ENCODE data around the gene HTRA2. TPM values are rescaled to one million over a fixed set of nuclear protein-coding genes. Genes with fewer than 3 reads are reported as not detected.

HTRA2 gene
- total and polyA plus RNA-seq, 2 experiments from 2014 or later: 34.0 to 35.2 TPM

GRCh38 chr2:74499267-74499939 lies 30.3 kb upstream of the HTRA2 start, which contains the start of gene LBX2:
Gene LBX2, minus strand, starts transcription at chr2:74499603. Its CDS starts 66 bp downstream, at chr2:74499537.
- Histone ChIP-seq H3K27ac (no peak within 1 kb of the TSS), H3K9me2 (ENCODE audit: insufficient read depth) (no peaks in the 10 kb centered on the region), H3K4me3 (peak within 1 kb of the TSS; percentile 68), H3K79me2 (ENCODE audit: insufficient read depth) (no peaks in the 10 kb centered on the region), H3K4me2 (ENCODE audit: unreplicated experiment) (peak within 1 kb of the TSS; percentile 96), H3K27me3 (replicated peaks; ENCODE audit: insufficient read depth) (no peaks in the 10 kb centered on the region), H3F3A (ENCODE audit: insufficient read depth) (peaks cover 5% of the 10 kb centered on the region; the same call in 1 of the 2 replicates), H3K36me3 (ENCODE audit: low read depth) (no peaks in the 10 kb centered on the region), H2AFZ (peak within 1 kb of the TSS; percentile 68), H3K4me1 (ENCODE audit: insufficient read depth) (peaks cover 11% of the 10 kb centered on the region), H3K9me3 (ENCODE audit: low read depth) (no peaks in the 10 kb centered on the region), H3K9ac (0 out of 2 replicates have a peak within 1 kb of the TSS, but pooled peaks have one; percentile 4), H4K20me1 (ENCODE audit: insufficient read depth) (no peaks in the 10 kb centered on the region)
- in situ Hi-C loops (cut with MboI): no loop called here
- no peak for TF ChIP-seq EZH2phosphoT487 (IDR thresholded peaks at IDR 0.05; ENCODE audit: insufficient read depth, low read depth)
- peak; percentile 8 for TF ChIP-seq EZH2 (IDR thresholded peaks at IDR 0.05; ENCODE audit: insufficient read depth, poor library complexity, severe bottlenecking)
- 11 to 15% methylated on average over 48 to 65 of the region's 65 CpGs for WGBS, 2 experiments (ENCODE audit: low coverage in 1 of 2, low lambda C conversion rate in 2 of 2, missing lambda C conversion rate in 2 of 2)
- DNase-seq: peak; percentile 63

- Histone ChIP-seq H3K9ac (no peak overlapping the region), H3K36me3 (ENCODE audit: low read depth) (no peaks in the 10 kb centered on the region), H3K4me3 (no peak overlapping the region), H3K9me2 (ENCODE audit: insufficient read depth) (no peaks in the 10 kb centered on the region), H3K4me2 (ENCODE audit: unreplicated experiment) (no peak overlapping the region), H3K4me1 (ENCODE audit: insufficient read depth) (peaks cover 16% of the 10 kb centered on the region), H3K27me3 (replicated peaks; ENCODE audit: insufficient read depth) (no peaks in the 10 kb centered on the region), H3K27ac (no peak overlapping the region), H2AFZ (no peak overlapping the region), H4K20me1 (ENCODE audit: insufficient read depth) (no peaks in the 10 kb centered on the region), H3K79me2 (ENCODE audit: insufficient read depth) (peaks cover 5% of the 10 kb centered on the region; the same call in 1 of the 2 replicates), H3K9me3 (ENCODE audit: low read depth) (no peaks in the 10 kb centered on the region), H3F3A (ENCODE audit: insufficient read depth) (peaks cover 12% of the 10 kb centered on the region)
- no peak for TF ChIP-seq EZH2 (IDR thresholded peaks at IDR 0.05; ENCODE audit: insufficient read depth, poor library complexity, severe bottlenecking)
- TF ChIP-seq EZH2phosphoT487 (IDR thresholded peaks at IDR 0.05; ENCODE audit: insufficient read depth, low read depth): no peak
- DNase-seq: no peak
- WGBS, 2 experiments (ENCODE audit: low coverage in 1 of 2, low lambda C conversion rate in 2 of 2, missing lambda C conversion rate in 2 of 2): 69 to 72% methylated on average over 15 of the region's 15 CpGs
- in situ Hi-C loops (cut with MboI): loop anchor here (5.0 kb wide), 1 partner anchor 87 kb away; no protein-coding TSS in a partner anchor
These were observed 29.7 kb upstream of the HTRA2 start for GRCh38 chr2:74499940-74500577.

GRCh38 chr2:74500578-74500946 lies 29.2 kb upstream of the HTRA2 start:
- peaks cover 10% of the 10 kb centered on the region for H3K79me2 ChIP-seq (ENCODE audit: insufficient read depth)
- no peak for DNase-seq
- H3K27me3 ChIP-seq (replicated peaks; ENCODE audit: insufficient read depth): no peaks in the 10 kb centered on the region
- H3K4me2 ChIP-seq (ENCODE audit: unreplicated experiment): no peak overlapping the region
- in situ Hi-C loops (cut with MboI): loop anchor here (5.0 kb wide), 1 partner anchor 87 kb away; no protein-coding TSS in a partner anchor
- no peaks in the 10 kb centered on the region for H4K20me1 ChIP-seq (ENCODE audit: insufficient read depth)
- H3K9me2 ChIP-seq (ENCODE audit: insufficient read depth): no peaks in the 10 kb centered on the region
- H3F3A ChIP-seq (ENCODE audit: insufficient read depth): peaks cover 12% of the 10 kb centered on the region
- H3K36me3 ChIP-seq (ENCODE audit: low read depth): no peaks in the 10 kb centered on the region
- TF ChIP-seq EZH2 (IDR thresholded peaks at IDR 0.05; ENCODE audit: insufficient read depth, poor library complexity, severe bottlenecking): no peak
- TF ChIP-seq EZH2phosphoT487 (IDR thresholded peaks at IDR 0.05; ENCODE audit: insufficient read depth, low read depth): no peak
- H3K4me1 ChIP-seq (ENCODE audit: insufficient read depth): peaks cover 21% of the 10 kb centered on the region
- H3K9ac ChIP-seq: no peak overlapping the region
- no peak overlapping the region for H3K27ac ChIP-seq
- H3K4me3 ChIP-seq: no peak overlapping the region
- no peaks in the 10 kb centered on the region for H3K9me3 ChIP-seq (ENCODE audit: low read depth)
- H2AFZ ChIP-seq: no peak overlapping the region

GRCh38 chr2:74501335-74502071 lies 28.2 kb upstream of the HTRA2 start:
- in situ Hi-C loops (cut with MboI): loop anchor here (5.0 kb wide), 1 partner anchor 86 kb away; no protein-coding TSS in a partner anchor
- Histone ChIP-seq H3K27me3 (replicated peaks; ENCODE audit: insufficient read depth) (no peaks in the 10 kb centered on the region), H2AFZ (no peak overlapping the region), H3K4me2 (ENCODE audit: unreplicated experiment) (peak overlapping the region; percentile 92), H3K9me2 (ENCODE audit: insufficient read depth) (no peaks in the 10 kb centered on the region), H3K79me2 (ENCODE audit: insufficient read depth) (peaks cover 20% of the 10 kb centered on the region), H3K9me3 (ENCODE audit: low read depth) (no peaks in the 10 kb centered on the region), H3K36me3 (ENCODE audit: low read depth) (no peaks in the 10 kb centered on the region), H3K27ac (no peak overlapping the region), H3K4me3 (peak overlapping the region; percentile 76; the same call in 1 of the 2 replicates), H3K9ac (no peak overlapping the region), H3F3A (ENCODE audit: insufficient read depth) (peaks cover 13% of the 10 kb centered on the region), H4K20me1 (ENCODE audit: insufficient read depth) (no peaks in the 10 kb centered on the region), H3K4me1 (ENCODE audit: insufficient read depth) (peaks cover 30% of the 10 kb centered on the region)
- no peak for DNase-seq
- TF ChIP-seq EZH2phosphoT487 (IDR thresholded peaks at IDR 0.05; ENCODE audit: insufficient read depth, low read depth) (no peak), EZH2 (IDR thresholded peaks at IDR 0.05; ENCODE audit: insufficient read depth, poor library complexity, severe bottlenecking) (no peak)
- 83 to 84% methylated on average over 18 of the region's 18 CpGs for WGBS, 2 experiments (ENCODE audit: low coverage in 1 of 2, low lambda C conversion rate in 2 of 2, missing lambda C conversion rate in 2 of 2)
